ENCODE data around the gene SPOCK1. TPM values are rescaled to one million over a fixed set of nuclear protein-coding genes. Genes with fewer than 3 reads are reported as not detected.

The SPOCK1 gene
- total RNA-seq, 4 donors from 2014 or later: 8.6 to 34.8 (median 13.2) TPM

DNA sequence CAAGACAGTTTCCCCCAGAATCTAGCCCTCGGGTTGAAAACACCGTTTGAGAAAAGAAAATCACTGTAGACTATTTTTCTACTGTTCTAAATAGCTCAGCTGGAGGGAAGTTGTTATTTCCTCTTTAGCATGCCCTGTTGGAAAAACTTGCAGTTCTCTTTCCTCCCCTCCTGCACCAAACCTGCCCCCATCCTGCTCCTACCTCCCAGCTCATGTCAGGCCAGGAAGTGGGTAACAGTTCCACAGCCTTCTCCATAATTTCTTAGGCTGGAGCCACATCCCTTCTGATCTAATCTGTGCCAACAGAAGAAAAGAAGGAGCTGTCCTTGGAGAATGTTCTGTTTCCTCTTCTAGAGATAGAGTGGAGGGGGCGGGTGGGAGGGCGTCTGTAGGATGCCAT lies 437.7 kb downstream of the SPOCK1 start:
- Histone ChIP-seq H3K36me3 (no peaks in the 10 kb centered on the region), H3K4me1 (no peaks in the 10 kb centered on the region), H3K4me3 (no peak overlapping the region), H3K27ac (no peak overlapping the region), H3K27me3 (no peaks in the 10 kb centered on the region), H3K9me3 (no peaks in the 10 kb centered on the region)
- intact Hi-C loops (cut with DNase I; ENCODE audit: low total_unique reads) (no loop called here), in situ Hi-C loops (cut with MboI; ENCODE audit: low pct_ligation_motif_present in 1 of 4, low pct_unique_long_range_greater_than_20kb in 1 of 4, low sequenced_read_pairs in 3 of 4) (no loop called here)
- TF ChIP-seq EP300 (IDR thresholded peaks at IDR 0.05; ENCODE audit: low read depth) (no peak), POLR2A (IDR thresholded peaks at IDR 0.05) (no peak), POLR2AphosphoS5 (IDR thresholded peaks at IDR 0.05) (no peak)
- TF ChIP-seq, protein P1, sequence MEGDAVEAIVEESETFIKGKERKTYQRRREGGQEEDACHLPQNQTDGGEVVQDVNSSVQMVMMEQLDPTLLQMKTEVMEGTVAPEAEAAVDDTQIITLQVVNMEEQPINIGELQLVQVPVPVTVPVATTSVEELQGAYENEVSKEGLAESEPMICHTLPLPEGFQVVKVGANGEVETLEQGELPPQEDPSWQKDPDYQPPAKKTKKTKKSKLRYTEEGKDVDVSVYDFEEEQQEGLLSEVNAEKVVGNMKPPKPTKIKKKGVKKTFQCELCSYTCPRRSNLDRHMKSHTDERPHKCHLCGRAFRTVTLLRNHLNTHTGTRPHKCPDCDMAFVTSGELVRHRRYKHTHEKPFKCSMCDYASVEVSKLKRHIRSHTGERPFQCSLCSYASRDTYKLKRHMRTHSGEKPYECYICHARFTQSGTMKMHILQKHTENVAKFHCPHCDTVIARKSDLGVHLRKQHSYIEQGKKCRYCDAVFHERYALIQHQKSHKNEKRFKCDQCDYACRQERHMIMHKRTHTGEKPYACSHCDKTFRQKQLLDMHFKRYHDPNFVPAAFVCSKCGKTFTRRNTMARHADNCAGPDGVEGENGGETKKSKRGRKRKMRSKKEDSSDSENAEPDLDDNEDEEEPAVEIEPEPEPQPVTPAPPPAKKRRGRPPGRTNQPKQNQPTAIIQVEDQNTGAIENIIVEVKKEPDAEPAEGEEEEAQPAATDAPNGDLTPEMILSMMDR (IDR thresholded peaks at IDR 0.05): no peak
- DNase-seq: no peak
- WGBS, 2 donors (ENCODE audit: low coverage in 1 of 2): 36 to 69% methylated on average over 4 of the region's 4 CpGs

DNA sequence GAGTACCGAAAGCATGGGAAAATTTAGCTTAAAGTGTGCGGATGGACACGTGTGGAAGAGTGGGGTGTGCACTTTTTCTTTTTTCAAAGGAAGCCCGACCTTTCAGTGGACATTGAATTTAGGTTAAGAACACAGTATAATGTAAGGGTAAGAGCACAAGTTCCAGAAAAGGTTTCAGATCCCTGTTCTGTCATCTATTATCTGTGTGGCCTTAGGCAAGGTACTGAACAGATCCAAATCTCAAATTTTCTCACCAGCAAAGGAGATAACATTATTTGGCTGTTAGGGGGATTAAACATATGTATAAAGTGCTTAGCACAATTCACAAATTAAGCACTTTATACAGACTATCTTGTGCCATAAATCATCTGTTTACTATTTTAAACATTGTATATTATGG lies 441.0 kb downstream of the SPOCK1 start:
- no peak overlapping the region for H3K4me3 ChIP-seq
- 79 to 83% methylated on average over 4 of the region's 4 CpGs for WGBS, 2 donors (ENCODE audit: low coverage in 1 of 2)
- H3K36me3 ChIP-seq: no peaks in the 10 kb centered on the region
- no peaks in the 10 kb centered on the region for H3K4me1 ChIP-seq
- H3K27me3 ChIP-seq: no peaks in the 10 kb centered on the region
- no peak for DNase-seq
- no peaks in the 10 kb centered on the region for H3K9me3 ChIP-seq
- in situ Hi-C loops (cut with MboI; ENCODE audit: low pct_ligation_motif_present in 1 of 4, low pct_unique_long_range_greater_than_20kb in 1 of 4, low sequenced_read_pairs in 3 of 4) (no loop called here), intact Hi-C loops (cut with DNase I; ENCODE audit: low total_unique reads) (no loop called here)
- no peak overlapping the region for H3K27ac ChIP-seq
- TF ChIP-seq POLR2A (IDR thresholded peaks at IDR 0.05) (no peak), POLR2AphosphoS5 (IDR thresholded peaks at IDR 0.05) (no peak), EP300 (IDR thresholded peaks at IDR 0.05; ENCODE audit: low read depth) (no peak)
- TF ChIP-seq, protein P1 (IDR thresholded peaks at IDR 0.05): no peak

DNA sequence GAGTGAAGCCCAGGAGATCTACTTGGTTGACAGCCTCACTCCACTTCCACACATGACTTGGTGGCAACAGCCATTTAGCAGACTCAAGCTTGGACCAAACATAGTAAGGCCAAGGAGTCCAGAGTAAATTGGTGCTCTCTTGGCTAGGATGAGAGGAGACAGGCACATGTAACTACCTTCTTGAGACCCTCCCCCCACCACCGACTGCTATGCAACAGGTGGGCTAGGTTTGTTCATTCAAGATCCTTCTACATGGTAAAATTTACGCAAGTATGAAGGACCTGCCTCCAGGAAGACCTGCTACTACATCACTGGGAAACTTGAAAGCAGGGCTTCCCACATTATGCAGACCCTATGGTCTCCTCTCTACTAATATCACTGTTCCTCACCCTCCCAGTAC lies 442.4 kb downstream of the SPOCK1 start:
- intact Hi-C loops (cut with DNase I; ENCODE audit: low total_unique reads): no loop called here
- Histone ChIP-seq H3K27me3 (no peaks in the 10 kb centered on the region), H3K9me3 (no peaks in the 10 kb centered on the region), H3K27ac (no peak overlapping the region), H3K4me1 (no peaks in the 10 kb centered on the region), H3K36me3 (no peaks in the 10 kb centered on the region), H3K4me3 (no peak overlapping the region)
- in situ Hi-C loops (cut with MboI; ENCODE audit: low pct_ligation_motif_present in 1 of 4, low pct_unique_long_range_greater_than_20kb in 1 of 4, low sequenced_read_pairs in 3 of 4): no loop called here
- 86 to 100% methylated on average over 1 to 2 of the region's 2 CpGs for WGBS, 2 donors (ENCODE audit: low coverage in 1 of 2)
- TF ChIP-seq POLR2AphosphoS5 (IDR thresholded peaks at IDR 0.05) (no peak), POLR2A (IDR thresholded peaks at IDR 0.05) (no peak), EP300 (IDR thresholded peaks at IDR 0.05; ENCODE audit: low read depth) (no peak)
- TF ChIP-seq, protein P1 (IDR thresholded peaks at IDR 0.05): no peak
- DNase-seq: no peak

DNA sequence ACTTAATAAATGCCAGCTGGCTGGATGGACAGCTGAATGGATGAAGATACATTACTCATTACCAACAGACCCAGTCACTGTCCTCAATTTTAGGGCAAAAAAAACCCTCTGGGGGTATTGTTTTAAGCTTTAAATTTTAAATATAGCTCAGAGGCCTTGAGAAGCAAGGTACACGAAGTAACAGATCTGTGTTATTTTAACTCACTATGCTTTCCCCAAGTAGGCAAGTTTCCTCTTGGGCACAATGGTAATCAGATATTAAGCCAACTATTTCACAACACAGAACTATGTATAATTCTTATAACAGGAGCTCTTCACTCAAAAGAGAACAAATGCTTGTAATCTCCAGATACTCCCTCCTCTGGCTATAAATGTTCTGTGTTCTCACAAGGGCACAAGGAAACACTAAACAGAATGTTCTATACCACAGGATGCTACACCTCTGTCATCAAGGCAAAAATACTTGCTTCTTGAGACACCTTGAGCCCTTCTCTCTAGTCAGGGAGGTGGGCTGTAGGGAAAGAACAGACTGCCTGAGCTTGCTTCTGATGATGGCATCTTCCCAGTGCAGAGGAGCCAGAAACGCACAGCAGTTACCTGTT lies 443.8 kb downstream of the SPOCK1 start:
- intact Hi-C loops (cut with DNase I; ENCODE audit: low total_unique reads): no loop called here
- in situ Hi-C loops (cut with MboI; ENCODE audit: low pct_ligation_motif_present in 1 of 4, low pct_unique_long_range_greater_than_20kb in 1 of 4, low sequenced_read_pairs in 3 of 4): no loop called here
- no peak for DNase-seq
- Histone ChIP-seq H3K36me3 (no peaks in the 10 kb centered on the region), H3K4me1 (no peaks in the 10 kb centered on the region), H3K27me3 (no peaks in the 10 kb centered on the region), H3K4me3 (no peak overlapping the region), H3K9me3 (no peaks in the 10 kb centered on the region), H3K27ac (no peak overlapping the region)
- TF ChIP-seq POLR2A (IDR thresholded peaks at IDR 0.05) (no peak), POLR2AphosphoS5 (IDR thresholded peaks at IDR 0.05) (no peak), EP300 (IDR thresholded peaks at IDR 0.05; ENCODE audit: low read depth) (no peak)
- TF ChIP-seq, protein P1 (IDR thresholded peaks at IDR 0.05): no peak
- 77 to 81% methylated on average over 1 to 2 of the region's 2 CpGs for WGBS, 2 donors (ENCODE audit: low coverage in 1 of 2)

Data from transverse colon (tissue), 4 donors.